HG02973 (cell line): ENCODE data around the gene GRID2.
A peak's percentile ranks its signal among the peaks of the same experiment; 100 is the strongest.
"Not testable (repeated sequence)": the region's sequence is repeated elsewhere in the genome, so short reads cannot be mapped to it uniquely, and the experiment has no call there.

Experiments used
- ATAC-seq: cut with Tn5 transposase; IDR thresholded peaks from one replicate; pipeline ENCODE4 v1.9.1; 2021; ENCODE audit warnings: moderate library complexity; ENCODE audit not compliant: unreplicated experiment

GRID2 gene

DNA sequence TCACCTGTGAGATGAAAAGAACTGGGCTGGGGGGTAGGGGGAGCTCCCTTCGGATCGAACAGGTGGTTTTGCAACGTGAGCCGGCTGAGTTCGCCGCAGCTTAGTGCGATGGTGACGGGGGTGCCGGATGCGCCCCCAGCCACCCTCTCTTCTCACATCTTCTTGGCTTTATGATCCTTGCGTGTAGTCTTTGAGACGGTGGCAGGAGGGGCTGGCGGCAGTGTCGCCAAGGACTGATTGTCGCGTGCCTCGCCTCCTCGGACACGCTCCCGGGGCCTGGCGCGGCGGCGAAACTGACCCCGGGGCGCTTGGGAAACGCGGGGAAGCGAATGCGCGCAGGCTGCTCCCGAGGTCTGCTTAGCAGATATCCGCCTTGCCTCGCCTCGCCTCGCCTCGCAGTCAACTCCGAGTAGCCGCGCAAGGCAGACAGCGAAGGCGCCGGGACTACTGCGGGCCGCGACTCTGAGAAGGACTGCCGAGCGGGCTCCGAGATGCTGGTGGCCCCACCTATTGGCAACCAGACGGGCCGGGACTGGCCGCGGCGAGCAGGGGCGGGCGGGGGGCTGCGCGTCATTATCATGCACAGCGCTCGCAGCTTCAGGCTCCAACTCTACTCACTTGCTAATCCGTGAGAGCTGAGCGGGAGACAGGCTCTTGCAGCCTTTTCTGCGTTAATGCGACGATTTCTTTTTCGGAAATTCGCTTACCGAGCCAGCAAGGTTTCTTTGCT is 1.5 kb downstream of the GRID2 start:
- no peak for ATAC-seq

DNA sequence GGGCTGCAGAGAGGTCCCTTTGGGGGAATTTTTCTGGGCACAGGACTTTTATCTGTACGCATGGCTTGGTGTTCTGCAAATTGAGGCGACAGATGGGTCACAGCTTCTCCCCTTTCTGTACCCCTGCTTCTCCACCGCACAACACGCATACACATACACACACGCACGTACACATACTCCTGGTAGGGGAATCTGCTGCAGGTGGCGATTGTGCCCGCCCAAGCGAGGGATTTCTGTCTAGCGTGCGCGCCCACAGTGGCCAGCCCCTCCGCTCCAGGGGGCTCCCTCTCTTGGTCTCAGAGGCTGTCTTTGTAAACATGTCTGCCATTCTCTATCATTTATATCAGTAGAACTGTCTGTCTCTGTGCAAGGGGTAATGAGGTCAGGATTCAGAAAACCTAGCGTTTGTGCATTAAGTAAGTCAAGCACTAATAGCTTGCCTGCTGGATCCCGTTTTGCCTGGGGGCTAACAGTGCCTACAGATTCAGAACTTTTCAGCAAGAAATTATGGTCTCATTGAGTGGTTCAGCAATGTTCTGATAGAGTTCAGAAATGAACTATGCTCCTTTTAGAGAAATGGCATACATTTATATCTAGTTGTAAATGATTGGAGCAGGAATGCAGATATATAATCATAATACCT is 2.2 kb downstream of the GRID2 start:
- no peak for ATAC-seq

- no peak for ATAC-seq
Measured at GRCh38 chr4:92307181-92307580, 3.4 kb downstream of the GRID2 start.

- ATAC-seq = no peak
Measured at GRCh38 chr4:92307866-92308265, 4.1 kb downstream of the GRID2 start.

DNA sequence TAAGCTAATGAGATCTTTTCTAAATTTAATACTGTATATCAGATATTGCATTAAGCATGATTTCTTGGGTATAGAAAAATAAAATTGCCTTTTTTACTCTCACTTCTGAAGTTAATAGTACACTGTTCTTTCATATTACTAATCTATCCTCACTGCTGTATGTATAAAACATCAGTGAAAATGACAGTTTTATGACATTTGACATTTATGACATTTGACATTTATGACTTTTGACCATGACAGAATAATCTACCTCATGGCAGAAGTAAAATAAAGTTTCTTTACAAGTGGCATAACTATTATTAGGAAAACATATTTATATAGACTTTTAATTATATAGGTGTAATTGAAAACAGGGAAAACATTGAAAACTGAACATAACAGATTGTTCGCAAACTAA is 13.3 kb downstream of the GRID2 start:
- ATAC-seq = no peak

GRCh38 chr4:92328095-92328494 is 24.3 kb downstream of the GRID2 start:
- no peak for ATAC-seq

DNA sequence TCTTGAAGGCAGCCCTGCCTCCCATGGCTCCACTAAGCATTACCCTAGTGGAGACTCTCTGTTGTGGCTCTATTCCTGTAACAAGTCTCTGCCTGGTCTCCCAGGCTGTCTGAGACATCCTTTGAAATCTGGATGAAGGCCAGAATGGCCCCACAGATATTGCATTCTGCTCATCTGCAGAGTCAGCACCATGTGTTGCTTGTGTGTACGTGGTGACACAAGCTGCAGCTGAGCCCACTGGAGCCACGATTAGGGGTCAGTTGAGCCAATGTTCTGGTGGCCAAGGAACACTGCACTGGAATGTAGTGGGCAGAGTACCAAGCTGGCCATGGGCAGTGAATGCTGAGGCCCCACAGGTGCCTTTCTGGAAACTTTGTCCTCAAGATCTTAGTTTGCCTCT is 29.2 kb downstream of the GRID2 start:
- no peak for ATAC-seq

- no peak for ATAC-seq
Measured at GRCh38 chr4:92334716-92335350, 31.1 kb downstream of the GRID2 start.

- ATAC-seq = no peak
Measured at GRCh38 chr4:92339676-92340075, 35.9 kb downstream of the GRID2 start.

- no peak for ATAC-seq
Measured at GRCh38 chr4:92344216-92344615, 40.5 kb downstream of the GRID2 start.

GRCh38 chr4:92346289-92346688 is 42.5 kb downstream of the GRID2 start:
- ATAC-seq = no peak

DNA sequence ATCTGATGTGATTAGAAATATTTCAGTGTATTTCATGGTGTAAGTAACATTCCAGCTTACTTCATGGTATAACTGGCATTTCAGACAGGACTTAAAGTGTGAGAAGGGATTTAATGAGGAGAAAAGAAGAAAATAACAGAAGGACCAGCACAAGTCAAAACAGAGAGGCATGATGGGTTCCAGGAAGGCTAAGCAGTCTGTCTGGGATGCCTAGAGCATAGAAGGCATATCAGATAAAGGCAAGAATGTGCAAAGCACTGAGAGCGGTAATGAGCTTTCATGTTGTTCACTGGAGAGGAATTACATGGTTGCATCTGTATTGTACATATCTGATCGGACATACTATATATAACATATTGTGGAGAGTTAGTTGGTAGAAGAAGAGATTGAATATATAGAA is 54.2 kb downstream of the GRID2 start:
- no peak for ATAC-seq

GRCh38 chr4:92359491-92359890 is 55.7 kb downstream of the GRID2 start:
- no peak for ATAC-seq

- ATAC-seq = no peak
Measured at GRCh38 chr4:92362028-92362427, 58.3 kb downstream of the GRID2 start.

- no peak for ATAC-seq
Measured at GRCh38 chr4:92368653-92369052, 64.9 kb downstream of the GRID2 start.

GRCh38 chr4:92381616-92382015 is 77.8 kb downstream of the GRID2 start:
- no peak for ATAC-seq

GRCh38 chr4:92382128-92382527 is 78.4 kb downstream of the GRID2 start:
- no peak for ATAC-seq

GRCh38 chr4:92387459-92388069 is 83.8 kb downstream of the GRID2 start:
- ATAC-seq = peak; percentile 86

- ATAC-seq = no peak
Measured at GRCh38 chr4:92399032-92399431, 95.3 kb downstream of the GRID2 start.

GRCh38 chr4:92403525-92403924 is 99.8 kb downstream of the GRID2 start:
- ATAC-seq = not testable (repeated sequence)

DNA sequence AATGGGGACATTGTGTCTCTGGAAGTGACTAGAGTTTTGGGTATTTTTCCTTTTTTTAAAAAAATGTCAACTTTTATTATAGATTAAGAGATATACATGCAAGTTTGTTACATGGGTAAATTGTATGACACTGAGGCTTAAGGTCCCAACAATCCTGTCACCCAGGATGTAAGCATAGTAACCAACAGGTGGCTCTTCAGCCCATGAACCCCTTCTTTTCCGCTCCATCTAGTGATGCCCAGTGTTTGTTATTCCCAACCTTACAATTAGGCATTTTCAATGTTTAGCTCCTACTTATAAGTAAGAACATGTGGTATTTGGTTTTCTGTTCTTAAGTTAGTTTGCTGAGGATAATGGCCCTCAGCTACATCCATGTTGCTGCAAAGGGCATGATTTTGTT is 102.7 kb downstream of the GRID2 start:
- ATAC-seq = no peak

DNA sequence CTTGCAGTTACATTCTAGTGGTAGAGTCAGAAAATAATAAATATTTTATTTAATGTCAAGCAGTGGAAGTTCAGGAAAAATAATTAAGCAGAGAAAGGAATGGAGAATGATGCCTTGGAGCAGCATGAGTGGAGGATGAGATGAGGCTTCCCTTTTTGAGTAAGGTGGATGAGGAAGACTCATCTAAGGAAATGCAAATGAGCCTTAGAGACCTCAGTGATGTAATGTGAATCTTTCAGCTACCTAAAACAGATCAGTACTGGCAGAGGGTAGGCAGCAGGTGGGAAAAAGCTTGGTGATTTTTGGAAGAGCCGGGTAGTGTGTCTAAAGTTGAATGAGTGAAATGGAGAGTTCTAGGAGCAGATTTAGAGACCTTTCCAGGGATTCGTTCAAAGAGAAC is 118.2 kb downstream of the GRID2 start:
- peak; percentile 97 for ATAC-seq
